Ishikawa (cell line): ENCODE data around the gene MUC4.

Experiments
- CEBPB ChIP-seq: IDR thresholded peaks from 2 replicates; pipeline ENCODE4 v1.6.1; 2012
- CREB1 ChIP-seq: IDR thresholded peaks from 2 replicates; pipeline ENCODE4 v1.6.1; 2012; ENCODE audit warnings: low read depth
- EGR1 ChIP-seq: IDR thresholded peaks from 2 replicates; pipeline ENCODE4 v1.6.1; 2012
- EP300 ChIP-seq: IDR thresholded peaks from 2 replicates; pipeline ENCODE4 v1.6.1; 2012; ENCODE audit warnings: borderline replicate concordance
- FOXM1 ChIP-seq: IDR thresholded peaks from 2 replicates; pipeline ENCODE4 v1.6.1; 2012; ENCODE audit warnings: low read depth, borderline replicate concordance
- MAX ChIP-seq: IDR thresholded peaks from 2 replicates; pipeline ENCODE4 v1.6.1; 2012
- NFIC ChIP-seq: IDR thresholded peaks from 2 replicates; pipeline ENCODE4 v1.6.1; 2012
- RAD21 ChIP-seq: IDR thresholded peaks from 2 replicates; pipeline ENCODE4 v1.6.1; 2012; ENCODE audit warnings: low read depth
- TAF1 ChIP-seq: IDR thresholded peaks from 2 replicates; pipeline ENCODE4 v1.6.1; 2012; ENCODE audit warnings: low read depth, mild to moderate bottlenecking
- TCF12 ChIP-seq: IDR thresholded peaks from 2 replicates; pipeline ENCODE4 v1.6.1; 2012; ENCODE audit warnings: low read depth
- TEAD4 ChIP-seq: IDR thresholded peaks from 2 replicates; pipeline ENCODE4 v1.6.1; 2012
- USF1 ChIP-seq: IDR thresholded peaks from 2 replicates; pipeline ENCODE4 v1.6.1; 2012
- YY1 ChIP-seq: IDR thresholded peaks from 2 replicates; pipeline ENCODE4 v1.6.1; 2012; ENCODE audit warnings: low read depth
- ZBTB7A ChIP-seq: IDR thresholded peaks from 2 replicates; pipeline ENCODE4 v1.6.1; 2012; ENCODE audit warnings: low read depth

GRCh38 chr3:195802261-195802701, 9.4 kb downstream of the MUC4 start:
- TF ChIP-seq YY1 = no peak
- no peak for TF ChIP-seq EGR1
- no peak for TF ChIP-seq EP300
- TF ChIP-seq CEBPB = no peak
- TF ChIP-seq CREB1 = no peak
- TF ChIP-seq ZBTB7A = no peak
- TF ChIP-seq MAX = no peak
- TF ChIP-seq TAF1 = no peak
- no peak for TF ChIP-seq FOXM1
- TF ChIP-seq TCF12 = no peak
- no peak for TF ChIP-seq NFIC
- TF ChIP-seq USF1 = no peak
- TF ChIP-seq RAD21 = no peak
- no peak for TF ChIP-seq TEAD4
